ENCODE results near the gene CD164L2.

CD164L2 gene

GRCh38 chr1:27402349-27402754 is 19.2 kb upstream of the CD164L2 start:
- Histone ChIP-seq H3K36me3 (ENCODE audit: low read length) (no peaks in the 10 kb centered on the region), H3K27ac (ENCODE audit: low read depth, low read length) (no peak overlapping the region), H4K20me1 (ENCODE audit: low read depth, low read length) (no peaks in the 10 kb centered on the region), H3K79me2 (ENCODE audit: insufficient read depth, low read length) (no peaks in the 10 kb centered on the region), H3F3A (ENCODE audit: insufficient read depth) (peaks cover 5% of the 10 kb centered on the region; the same call in 1 of the 2 replicates), H2AFZ (ENCODE audit: low read depth, low read length, severe bottlenecking) (no peak overlapping the region), H3K27me3 (ENCODE audit: low read length) (no peaks in the 10 kb centered on the region), H3K9me2 (replicated peaks; ENCODE audit: insufficient read depth, low read length) (no peaks in the 10 kb centered on the region), H3K4me3 (ENCODE audit: insufficient read depth, low read length, poor library complexity, severe bottlenecking) (no peak overlapping the region), H3K4me2 (ENCODE audit: low read depth, low read length, poor library complexity, severe bottlenecking) (no peak overlapping the region), H3K9me3 (ENCODE audit: insufficient read depth, low read length) (no peaks in the 10 kb centered on the region), H3K9ac (ENCODE audit: low read length) (no peak overlapping the region)
- no peak for TF ChIP-seq CTCF (IDR thresholded peaks at IDR 0.05; ENCODE audit: insufficient read depth, low read length, poor library complexity, severe bottlenecking)
- no peak for TF ChIP-seq EZH2phosphoT487 (conservative IDR thresholded peaks at IDR 0.05; ENCODE audit: low read length)

GRCh38 chr1:27400963-27401341 is 17.8 kb upstream of the CD164L2 start:
- H3K9ac ChIP-seq (ENCODE audit: low read length) = no peak overlapping the region
- no peak overlapping the region for H2AFZ ChIP-seq (ENCODE audit: low read depth, low read length, severe bottlenecking)
- H3K27ac ChIP-seq (ENCODE audit: low read depth, low read length) = no peak overlapping the region
- H3K79me2 ChIP-seq (ENCODE audit: insufficient read depth, low read length) = no peaks in the 10 kb centered on the region
- TF ChIP-seq CTCF (IDR thresholded peaks at IDR 0.05; ENCODE audit: insufficient read depth, low read length, poor library complexity, severe bottlenecking) (no peak), EZH2phosphoT487 (conservative IDR thresholded peaks at IDR 0.05; ENCODE audit: low read length) (no peak)
- no peaks in the 10 kb centered on the region for H3K9me2 ChIP-seq (replicated peaks; ENCODE audit: insufficient read depth, low read length)
- H3K36me3 ChIP-seq (ENCODE audit: low read length) = no peaks in the 10 kb centered on the region
- no peaks in the 10 kb centered on the region for H3K9me3 ChIP-seq (ENCODE audit: insufficient read depth, low read length)
- H4K20me1 ChIP-seq (ENCODE audit: low read depth, low read length) = no peaks in the 10 kb centered on the region
- no peaks in the 10 kb centered on the region for H3K27me3 ChIP-seq (ENCODE audit: low read length)
- no peak overlapping the region for H3K4me2 ChIP-seq (ENCODE audit: low read depth, low read length, poor library complexity, severe bottlenecking)
- H3F3A ChIP-seq (ENCODE audit: insufficient read depth) = peaks cover 5% of the 10 kb centered on the region; the same call in 1 of the 2 replicates
- H3K4me3 ChIP-seq (ENCODE audit: insufficient read depth, low read length, poor library complexity, severe bottlenecking) = no peak overlapping the region

GRCh38 chr1:27400082-27400962 is 17.2 kb upstream of the CD164L2 start:
- Histone ChIP-seq H3K9me2 (replicated peaks; ENCODE audit: insufficient read depth, low read length) (no peaks in the 10 kb centered on the region), H3F3A (ENCODE audit: insufficient read depth) (peaks cover 5% of the 10 kb centered on the region; the same call in 1 of the 2 replicates), H3K27me3 (ENCODE audit: low read length) (no peaks in the 10 kb centered on the region), H3K79me2 (ENCODE audit: insufficient read depth, low read length) (no peaks in the 10 kb centered on the region), H4K20me1 (ENCODE audit: low read depth, low read length) (no peaks in the 10 kb centered on the region), H3K4me2 (ENCODE audit: low read depth, low read length, poor library complexity, severe bottlenecking) (no peak overlapping the region), H2AFZ (ENCODE audit: low read depth, low read length, severe bottlenecking) (no peak overlapping the region), H3K9me3 (ENCODE audit: insufficient read depth, low read length) (no peaks in the 10 kb centered on the region), H3K36me3 (ENCODE audit: low read length) (no peaks in the 10 kb centered on the region), H3K4me3 (ENCODE audit: insufficient read depth, low read length, poor library complexity, severe bottlenecking) (no peak overlapping the region), H3K27ac (ENCODE audit: low read depth, low read length) (no peak overlapping the region), H3K9ac (ENCODE audit: low read length) (no peak overlapping the region)
- TF ChIP-seq EZH2phosphoT487 (conservative IDR thresholded peaks at IDR 0.05; ENCODE audit: low read length) (no peak), CTCF (IDR thresholded peaks at IDR 0.05; ENCODE audit: insufficient read depth, low read length, poor library complexity, severe bottlenecking) (no peak)

Measured in SU-DHL-6 (cell line).